K562 (cell line): Measurements from ENCODE around the gene BBS1.

Experiments
- CTCF ChIP-seq, 3 experiments: IDR thresholded peaks in 2 of 3; conservative IDR thresholded peaks in 1 of 3; 2 replicates each; pipeline ENCODE4 v1.5.1; 2011 to 2012; ENCODE audit warnings: low read length in 3 of 3, mild to moderate bottlenecking in 3 of 3, control low read depth in 2 of 3, improper control_type of control experiment in 1 of 3, inconsistent platforms in 1 of 3, low read depth in 1 of 3, mixed read lengths in 1 of 3, moderate library complexity in 1 of 3; ENCODE audit not compliant: insufficient read depth in 2 of 3
- HCFC1 ChIP-seq: IDR thresholded peaks from 2 replicates; pipeline ENCODE4 v1.6.1; 2012; ENCODE audit warnings: low read depth, low read length, improper control_type of control experiment
- MTA1 ChIP-seq: fragments of 450-650 bp; IDR thresholded peaks from 2 replicates; pipeline ENCODE4 v1.6.1; 2017; ENCODE audit warnings: borderline replicate concordance
- MYC ChIP-seq, 2 experiments: fragments of 250-450 bp in 1 of 2; sonication (Bioruptor Pico) in 1 of 2; IDR thresholded peaks; 2 replicates each; pipeline versions ENCODE4 v1.5.1 to v1.6.1; 2012 to 2021; ENCODE audit warnings: low read depth in 2 of 2, borderline replicate concordance in 1 of 2, improper control_type of control experiment in 1 of 2, low read length in 1 of 2, mild to moderate bottlenecking in 1 of 2, moderate library complexity in 1 of 2
- SIRT6 ChIP-seq: IDR thresholded peaks from one replicate; pipeline ENCODE4 v1.6.1; 2012; ENCODE audit warnings: low read depth, mild to moderate bottlenecking, control low read depth, inconsistent platforms, low read length, moderate library complexity
- TAF1 ChIP-seq: IDR thresholded peaks from 2 replicates; pipeline ENCODE4 v1.6.1; 2011; ENCODE audit warnings: mild to moderate bottlenecking, low read length, moderate library complexity; ENCODE audit not compliant: insufficient read depth, control insufficient read depth, severe bottlenecking; ENCODE audit errors: extremely low read depth
- TAF7 ChIP-seq: fragments of 450-650 bp; IDR thresholded peaks from 2 replicates; pipeline ENCODE4 v1.6.1; 2016; ENCODE audit warnings: missing genetic modification characterization, missing compliant biosample characterization

GRCh38 chr11:66491315-66491935 is 19.0 kb upstream of the BBS1 start:
- no peak for TF ChIP-seq SIRT6
- no peak for TF ChIP-seq MTA1
- no peak for TF ChIP-seq HCFC1
- TF ChIP-seq MYC (IDR thresholded peaks at IDR 0.05; ENCODE audit: low read depth, low read length), result no peak
- no peak for TF ChIP-seq MYC (CRISPR knock-in tag; IDR thresholded peaks at IDR 0.05; ENCODE audit: borderline replicate concordance, low read depth)
- peak in 2 of 3 experiments; percentile 34 to 45; a peak in 5 of 6 replicates for TF ChIP-seq CTCF (IDR thresholded peaks at IDR 0.05 in 2 of 3, conservative IDR thresholded peaks at IDR 0.05 in 1 of 3; ENCODE audit: insufficient read depth in 2 of 3, low read depth in 1 of 3, low read length in 3 of 3)
- TF ChIP-seq TAF1, result no peak
- TF ChIP-seq TAF7, result no peak
